Stomach (tissue), 4 donors: ENCODE data around the gene ABCA7.

Experiments used
- POLR2AphosphoS5 ChIP-seq, 3 donors: sonication (generic); formaldehyde crosslinking; IDR thresholded peaks; one replicate each; pipeline ENCODE4 v1.6.1; 2016; ENCODE audit warnings: antibody characterized with exemption in 3 of 3
- TF ChIP-seq, protein P1 (sequence below), 7 experiments: fragments of 450-650 bp in 4 of 7; fragments of 200-600 bp in 3 of 7; sonication (generic) in 3 of 7; IDR thresholded peaks; one replicate each; pipeline ENCODE4 v1.5.1; 2016 to 2019; ENCODE audit warnings: antibody characterized with exemption in 7 of 7, control low read depth in 2 of 7, mild to moderate bottlenecking in 1 of 7

DNA sequence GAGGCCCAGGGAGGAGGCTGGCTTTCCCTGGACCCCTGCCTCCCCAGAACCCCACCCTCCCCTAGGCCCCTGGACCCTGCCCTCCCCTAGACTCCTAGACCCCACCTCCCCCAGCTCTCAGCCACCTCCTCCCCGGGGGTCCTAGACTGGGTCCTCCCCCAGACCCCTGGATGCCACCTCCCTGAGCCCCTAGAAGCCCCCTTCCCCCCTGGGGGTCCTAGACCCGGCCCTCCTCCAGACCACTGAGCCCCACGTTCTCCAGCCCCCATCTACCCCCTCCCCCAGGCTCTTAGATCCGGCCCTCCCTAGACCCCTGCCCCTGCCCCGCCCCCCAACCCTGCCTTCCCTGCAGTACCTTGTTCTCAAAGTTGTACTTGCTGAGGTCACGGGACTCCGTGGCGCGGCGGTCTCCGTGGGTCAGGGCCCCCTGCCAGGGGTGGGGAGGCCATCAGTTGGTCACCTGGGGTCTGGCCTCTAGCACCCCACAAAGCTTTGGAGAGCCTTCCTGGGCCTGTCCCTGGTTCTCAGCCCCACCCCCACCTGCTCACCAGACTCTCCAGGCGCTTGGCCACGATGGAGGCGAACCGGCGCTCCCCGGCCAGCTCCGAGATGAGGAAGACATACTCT lies 71.8 kb downstream of the ABCA7 start:
- TF ChIP-seq, protein P1, sequence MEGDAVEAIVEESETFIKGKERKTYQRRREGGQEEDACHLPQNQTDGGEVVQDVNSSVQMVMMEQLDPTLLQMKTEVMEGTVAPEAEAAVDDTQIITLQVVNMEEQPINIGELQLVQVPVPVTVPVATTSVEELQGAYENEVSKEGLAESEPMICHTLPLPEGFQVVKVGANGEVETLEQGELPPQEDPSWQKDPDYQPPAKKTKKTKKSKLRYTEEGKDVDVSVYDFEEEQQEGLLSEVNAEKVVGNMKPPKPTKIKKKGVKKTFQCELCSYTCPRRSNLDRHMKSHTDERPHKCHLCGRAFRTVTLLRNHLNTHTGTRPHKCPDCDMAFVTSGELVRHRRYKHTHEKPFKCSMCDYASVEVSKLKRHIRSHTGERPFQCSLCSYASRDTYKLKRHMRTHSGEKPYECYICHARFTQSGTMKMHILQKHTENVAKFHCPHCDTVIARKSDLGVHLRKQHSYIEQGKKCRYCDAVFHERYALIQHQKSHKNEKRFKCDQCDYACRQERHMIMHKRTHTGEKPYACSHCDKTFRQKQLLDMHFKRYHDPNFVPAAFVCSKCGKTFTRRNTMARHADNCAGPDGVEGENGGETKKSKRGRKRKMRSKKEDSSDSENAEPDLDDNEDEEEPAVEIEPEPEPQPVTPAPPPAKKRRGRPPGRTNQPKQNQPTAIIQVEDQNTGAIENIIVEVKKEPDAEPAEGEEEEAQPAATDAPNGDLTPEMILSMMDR (IDR thresholded peaks at IDR 0.05): no peak
- TF ChIP-seq POLR2AphosphoS5 (IDR thresholded peaks at IDR 0.05): no peak
